ENCODE data around the gene RAB5A.
"Not testable (repeated sequence)": the region's sequence is repeated elsewhere in the genome, so short reads cannot be mapped to it uniquely, and the experiment has no call there.

RAB5A gene

GRCh38 chr3:20023623-20024405 lies 76.9 kb downstream of the RAB5A start:
- Histone ChIP-seq H2AFZ (peak overlapping the region; percentile 63), H3K4me2 (ENCODE audit: low read length) (no peak overlapping the region), H3K79me2 (no peaks in the 10 kb centered on the region), H3K27ac (peak overlapping the region; percentile 6), H3K27me3 (ENCODE audit: control insufficient read depth, insufficient read depth, low read length) (no peaks in the 10 kb centered on the region), H3K9me3 (ENCODE audit: control insufficient read depth, low read length) (no peaks in the 10 kb centered on the region), H3K4me1 (peaks cover 3% of the 10 kb centered on the region), H3K4me3 (ENCODE audit: low read depth, low read length) (no peak overlapping the region), H3K36me3 (ENCODE audit: control insufficient read depth, insufficient read depth, low read length) (no peaks in the 10 kb centered on the region), H3K9ac (no peak overlapping the region)
- TF ChIP-seq CTCF (IDR thresholded peaks at IDR 0.05), result no peak

GRCh38 chr3:20027136-20027535 lies 80.2 kb downstream of the RAB5A start:
- Histone ChIP-seq H3K27ac (no peak overlapping the region), H3K79me2 (no peaks in the 10 kb centered on the region), H3K4me3 (ENCODE audit: low read depth, low read length) (no peak overlapping the region), H3K4me2 (ENCODE audit: low read length) (no peak overlapping the region), H3K36me3 (ENCODE audit: control insufficient read depth, insufficient read depth, low read length) (no peaks in the 10 kb centered on the region), H2AFZ (no peak overlapping the region), H3K27me3 (ENCODE audit: control insufficient read depth, insufficient read depth, low read length) (no peaks in the 10 kb centered on the region), H3K9me3 (ENCODE audit: control insufficient read depth, low read length) (no peaks in the 10 kb centered on the region), H3K4me1 (peaks cover 3% of the 10 kb centered on the region), H3K9ac (no peak overlapping the region)
- TF ChIP-seq CTCF (IDR thresholded peaks at IDR 0.05), result no peak

- no peak overlapping the region for H3K4me2 ChIP-seq (ENCODE audit: low read length)
- no peaks in the 10 kb centered on the region for H3K36me3 ChIP-seq (ENCODE audit: control insufficient read depth, insufficient read depth, low read length)
- TF ChIP-seq CTCF (IDR thresholded peaks at IDR 0.05), result no peak
- no peak overlapping the region for H3K4me3 ChIP-seq (ENCODE audit: low read depth, low read length)
- no peaks in the 10 kb centered on the region for H3K9me3 ChIP-seq (ENCODE audit: control insufficient read depth, low read length)
- no peak overlapping the region for H3K27ac ChIP-seq
- H3K79me2 ChIP-seq, result no peaks in the 10 kb centered on the region
- no peaks in the 10 kb centered on the region for H3K27me3 ChIP-seq (ENCODE audit: control insufficient read depth, insufficient read depth, low read length)
- no peaks in the 10 kb centered on the region for H3K4me1 ChIP-seq
- H2AFZ ChIP-seq, result no peak overlapping the region
- H3K9ac ChIP-seq, result no peak overlapping the region
Measured at GRCh38 chr3:20028905-20029331, 82.0 kb downstream of the RAB5A start.

GRCh38 chr3:20031939-20032338 lies 85.0 kb downstream of the RAB5A start:
- H3K79me2 ChIP-seq; H3K27ac ChIP-seq; H3K4me2 ChIP-seq (ENCODE audit: low read length); H3K9me3 ChIP-seq (ENCODE audit: control insufficient read depth, low read length); H3K36me3 ChIP-seq (ENCODE audit: control insufficient read depth, insufficient read depth, low read length); H2AFZ ChIP-seq; H3K27me3 ChIP-seq (ENCODE audit: control insufficient read depth, insufficient read depth, low read length); H3K4me3 ChIP-seq (ENCODE audit: low read depth, low read length); H3K4me1 ChIP-seq; H3K9ac ChIP-seq: not testable (repeated sequence)

All from parathyroid adenoma (tissue), 2 donors.